SU-DHL-6 (cell line): ENCODE results near the gene FANCC.

Source experiments
- EZH2phosphoT487 ChIP-seq: fragments of 200-600 bp; sonication (generic), shearing (Covaris generic); conservative IDR thresholded peaks from 2 replicates; pipeline ENCODE4 v1.6.1; 2018; ENCODE audit warnings: mild to moderate bottlenecking, antibody characterized with exemption, low read length, moderate library complexity, mixed read lengths
- TF ChIP-seq, protein P1 (sequence below): fragments of 200-600 bp; sonication (generic); IDR thresholded peaks from one replicate; pipeline ENCODE4 v1.5.1; 2017; ENCODE audit warnings: antibody characterized with exemption, mild to moderate bottlenecking, low read length, moderate library complexity; ENCODE audit not compliant: insufficient read depth, poor library complexity, severe bottlenecking

DNA sequence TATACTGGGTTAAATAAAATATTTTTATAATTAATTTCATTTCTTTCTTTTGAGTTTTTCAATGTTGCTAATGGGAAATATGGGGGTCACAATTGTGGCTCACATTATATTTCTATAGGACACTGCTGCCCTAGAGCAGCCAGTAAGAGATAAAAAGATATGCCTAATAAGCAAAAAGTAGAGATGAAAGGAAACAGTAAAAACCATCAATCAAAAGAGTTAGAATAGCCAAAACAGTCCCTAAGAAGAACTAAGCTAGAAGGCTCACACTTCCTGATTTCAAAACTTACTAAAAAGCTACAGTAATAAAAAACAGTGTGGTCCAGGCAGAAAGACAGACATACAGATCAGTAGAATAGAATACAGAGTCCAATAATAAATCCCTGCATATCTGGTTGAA, 104.4 kb downstream of the FANCC start:
- TF ChIP-seq, protein P1, sequence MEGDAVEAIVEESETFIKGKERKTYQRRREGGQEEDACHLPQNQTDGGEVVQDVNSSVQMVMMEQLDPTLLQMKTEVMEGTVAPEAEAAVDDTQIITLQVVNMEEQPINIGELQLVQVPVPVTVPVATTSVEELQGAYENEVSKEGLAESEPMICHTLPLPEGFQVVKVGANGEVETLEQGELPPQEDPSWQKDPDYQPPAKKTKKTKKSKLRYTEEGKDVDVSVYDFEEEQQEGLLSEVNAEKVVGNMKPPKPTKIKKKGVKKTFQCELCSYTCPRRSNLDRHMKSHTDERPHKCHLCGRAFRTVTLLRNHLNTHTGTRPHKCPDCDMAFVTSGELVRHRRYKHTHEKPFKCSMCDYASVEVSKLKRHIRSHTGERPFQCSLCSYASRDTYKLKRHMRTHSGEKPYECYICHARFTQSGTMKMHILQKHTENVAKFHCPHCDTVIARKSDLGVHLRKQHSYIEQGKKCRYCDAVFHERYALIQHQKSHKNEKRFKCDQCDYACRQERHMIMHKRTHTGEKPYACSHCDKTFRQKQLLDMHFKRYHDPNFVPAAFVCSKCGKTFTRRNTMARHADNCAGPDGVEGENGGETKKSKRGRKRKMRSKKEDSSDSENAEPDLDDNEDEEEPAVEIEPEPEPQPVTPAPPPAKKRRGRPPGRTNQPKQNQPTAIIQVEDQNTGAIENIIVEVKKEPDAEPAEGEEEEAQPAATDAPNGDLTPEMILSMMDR, result no peak
- TF ChIP-seq EZH2phosphoT487, result no peak
